Liver (tissue), 9 donors: ENCODE measurements around the gene C6orf132. TPM values are rescaled to one million over a fixed set of nuclear protein-coding genes. Genes with fewer than 3 reads are reported as not detected.
A peak's percentile ranks its signal among the peaks of the same experiment; 100 is the strongest.

Source experiments
- DNase-seq: peaks from one replicate; pipeline ENCODE4 v3.0.0-alpha.2; 2017; ENCODE audit warnings: low spot score
- H3K27ac ChIP-seq, 2 donors: one replicate each; pipeline ENCODE4 v1.7.0; 2013; ENCODE audit warnings: inconsistent platforms in 2 of 2, low read length in 2 of 2, control low read depth in 1 of 2, low read depth in 1 of 2, mild to moderate bottlenecking in 1 of 2
- H3K27me3 ChIP-seq, 4 donors: one replicate each; pipeline versions ENCODE4 v1.6.1 to v1.7.0; 2013; ENCODE audit warnings: low read length in 3 of 4, inconsistent platforms in 1 of 4, mild to moderate bottlenecking in 1 of 4, moderate library complexity in 1 of 4; ENCODE audit not compliant: control insufficient read depth in 4 of 4, insufficient read depth in 4 of 4
- H3K36me3 ChIP-seq, 4 donors: one replicate each; pipeline versions ENCODE4 v1.6.1 to v1.7.0; 2013; ENCODE audit warnings: low read length in 3 of 4, mild to moderate bottlenecking in 3 of 4, low read depth in 1 of 4, moderate library complexity in 1 of 4; ENCODE audit not compliant: control insufficient read depth in 4 of 4, insufficient read depth in 3 of 4
- H3K4me1 ChIP-seq, 4 donors: one replicate each; pipeline versions ENCODE4 v1.6.1 to v1.7.0; 2013; ENCODE audit warnings: low read length in 3 of 4, mild to moderate bottlenecking in 3 of 4, moderate library complexity in 1 of 4; ENCODE audit not compliant: control insufficient read depth in 4 of 4, insufficient read depth in 4 of 4
- H3K4me3 ChIP-seq, 3 donors: one replicate each; pipeline versions ENCODE4 v1.6.1 to v1.7.0; 2013; ENCODE audit warnings: low read length in 3 of 3, control low read depth in 1 of 3, low read depth in 1 of 3, mild to moderate bottlenecking in 1 of 3
- H3K9ac ChIP-seq, 2 donors: one replicate each; pipeline ENCODE4 v1.7.0; 2013; ENCODE audit warnings: low read length in 2 of 2, mild to moderate bottlenecking in 2 of 2, moderate library complexity in 2 of 2, control low read depth in 1 of 2, low read depth in 1 of 2
- H3K9me3 ChIP-seq, 4 donors: one replicate each; pipeline versions ENCODE4 v1.6.1 to v1.7.0; 2013; ENCODE audit warnings: low read length in 3 of 4; ENCODE audit not compliant: control insufficient read depth in 4 of 4
- ATF3 ChIP-seq: IDR thresholded peaks from 2 replicates; pipeline ENCODE4 v1.6.1; 2016; ENCODE audit warnings: antibody characterized with exemption
- EGR1 ChIP-seq, 2 donors: IDR thresholded peaks; 2 replicates each; pipeline ENCODE4 v1.6.1; 2016 to 2018; ENCODE audit warnings: antibody characterized with exemption in 2 of 2, low read depth in 2 of 2
- FOXA1 ChIP-seq: IDR thresholded peaks from 2 replicates; pipeline ENCODE4 v1.6.1; 2016; ENCODE audit warnings: antibody characterized with exemption
- FOXA2 ChIP-seq: IDR thresholded peaks from 2 replicates; pipeline ENCODE4 v1.6.1; 2016; ENCODE audit warnings: antibody characterized with exemption
- GABPA ChIP-seq, 2 donors: IDR thresholded peaks in 1 of 2; conservative IDR thresholded peaks in 1 of 2; 2 replicates each; pipeline ENCODE4 v1.6.1; 2016; ENCODE audit warnings: antibody characterized with exemption in 2 of 2, mild to moderate bottlenecking in 1 of 2, moderate library complexity in 1 of 2
- HNF4A ChIP-seq, 2 donors: conservative IDR thresholded peaks; 2 replicates each; pipeline ENCODE4 v1.6.1; 2016; ENCODE audit warnings: antibody characterized with exemption in 2 of 2, mild to moderate bottlenecking in 2 of 2
- JUND ChIP-seq, 2 donors: IDR thresholded peaks; 2 replicates each; pipeline ENCODE4 v1.6.1; 2016; ENCODE audit warnings: antibody characterized with exemption in 2 of 2
- MAX ChIP-seq: IDR thresholded peaks from 2 replicates; pipeline ENCODE4 v1.6.1; 2016; ENCODE audit warnings: antibody characterized with exemption
- NR2F2 ChIP-seq: IDR thresholded peaks from 2 replicates; pipeline ENCODE4 v1.6.1; 2016; ENCODE audit warnings: antibody characterized with exemption
- RAD21 ChIP-seq, 2 donors: IDR thresholded peaks; 2 replicates each; pipeline ENCODE4 v1.6.1; 2016; ENCODE audit warnings: antibody characterized with exemption in 2 of 2, mild to moderate bottlenecking in 2 of 2
- RXRA ChIP-seq, 2 donors: IDR thresholded peaks; 2 replicates each; pipeline ENCODE4 v1.6.1; 2017 to 2018; ENCODE audit warnings: antibody characterized with exemption in 2 of 2, mild to moderate bottlenecking in 1 of 2
- SP1 ChIP-seq: IDR thresholded peaks from 2 replicates; pipeline ENCODE4 v1.6.1; 2018; ENCODE audit warnings: antibody characterized with exemption, mild to moderate bottlenecking
- TAF1 ChIP-seq: conservative IDR thresholded peaks from 2 replicates; pipeline ENCODE4 v1.6.1; 2016; ENCODE audit warnings: antibody characterized with exemption, mild to moderate bottlenecking
- WGBS: extraction: QIAGEN DNeasy Blood & Tissue Kit; methylation state at CpG from one replicate; pipeline ENCODE4 v1.1.7; 2013; 5-methylcytosine and 5-hydroxymethylcytosine counted together
- polyA plus RNA-seq, 2 donors: library from polyadenylated mRNA; stranded (reverse) in 1 of 2; unstranded in 1 of 2; fragments of 200-250 nt in 1 of 2; fragments of >200 nt in 1 of 2; fragmentation: Nextera tagmentation in 1 of 2; extraction: Ambion mirVana in 1 of 2; gene quantifications; one replicate each; pipeline versions ENCODE4 v1.2.1 to v1.2.3, GENCODE V29; 2013 to 2015
- total RNA-seq, 2 donors: library from RNA; depleted of rRNA; stranded (reverse); fragments of >200 nt; gene quantifications; one replicate each; pipeline ENCODE4 v1.2.3, GENCODE V29; 2014
- TF ChIP-seq, protein P1 (sequence below): IDR thresholded peaks from 2 replicates; pipeline ENCODE4 v1.6.1; 2016; ENCODE audit warnings: antibody characterized with exemption, mild to moderate bottlenecking
- donor health status: healthy.
- donor health status: healthy.
- donor health status: healthy.
- donor health status: healthy.
- donor health status: healthy.

Gene C6orf132
- total and polyA plus RNA-seq, 4 donors = 0.07 to 0.25 (median 0.24) TPM; not detected in 1

DNA sequence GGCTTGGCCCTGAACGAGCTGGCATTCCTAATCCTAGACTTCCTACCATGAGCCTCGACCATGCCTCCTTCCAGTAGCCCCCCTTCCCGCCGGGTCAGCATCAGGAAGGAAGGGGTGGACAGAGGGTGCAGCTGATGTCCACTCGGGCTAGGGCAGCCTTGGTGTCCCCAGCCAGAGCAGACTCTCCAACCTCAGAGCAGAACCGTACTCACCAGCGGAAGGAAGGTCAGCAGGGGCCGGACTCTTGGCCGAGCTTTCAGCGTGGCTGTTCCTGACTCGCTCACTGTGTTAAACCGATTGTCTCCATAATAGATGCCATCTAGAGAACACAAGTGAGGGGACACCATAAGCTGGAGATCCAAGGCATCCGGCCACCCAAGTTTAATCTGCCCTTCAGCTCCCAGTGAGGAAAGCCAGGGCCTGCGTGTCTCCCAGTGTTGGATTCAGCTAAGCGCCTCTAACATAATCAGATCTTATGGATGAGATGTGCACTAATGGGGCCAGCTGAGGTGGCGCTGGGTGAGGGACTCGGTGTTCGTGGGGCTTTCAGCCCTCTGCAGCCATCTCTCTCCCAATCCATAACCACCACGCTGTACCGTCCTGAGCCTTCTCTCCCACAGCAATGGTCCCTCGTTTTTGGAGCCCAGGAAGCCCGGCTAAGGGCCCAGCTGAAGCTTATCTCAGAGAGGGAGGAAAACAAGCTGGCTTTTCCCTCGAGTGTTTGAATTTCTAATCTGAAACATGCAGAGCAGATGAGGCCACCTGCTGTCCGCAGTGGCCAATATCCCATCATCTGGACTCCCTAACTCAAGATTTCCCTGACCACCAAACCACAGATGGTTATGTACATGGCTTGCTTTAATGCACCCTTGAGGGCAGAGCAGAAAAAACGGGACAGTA is 13.7 kb downstream of the C6orf132 start:
- no peak for TF ChIP-seq ATF3
- no peak for TF ChIP-seq FOXA2
- TF ChIP-seq EGR1 (IDR thresholded peaks at IDR 0.05; ENCODE audit: low read depth in 2 of 2) = no peak
- TF ChIP-seq GABPA (IDR thresholded peaks at IDR 0.05 in 1 of 2, conservative IDR thresholded peaks at IDR 0.05 in 1 of 2) = no peak
- no peak for TF ChIP-seq JUND (IDR thresholded peaks at IDR 0.05)
- TF ChIP-seq, protein P1, sequence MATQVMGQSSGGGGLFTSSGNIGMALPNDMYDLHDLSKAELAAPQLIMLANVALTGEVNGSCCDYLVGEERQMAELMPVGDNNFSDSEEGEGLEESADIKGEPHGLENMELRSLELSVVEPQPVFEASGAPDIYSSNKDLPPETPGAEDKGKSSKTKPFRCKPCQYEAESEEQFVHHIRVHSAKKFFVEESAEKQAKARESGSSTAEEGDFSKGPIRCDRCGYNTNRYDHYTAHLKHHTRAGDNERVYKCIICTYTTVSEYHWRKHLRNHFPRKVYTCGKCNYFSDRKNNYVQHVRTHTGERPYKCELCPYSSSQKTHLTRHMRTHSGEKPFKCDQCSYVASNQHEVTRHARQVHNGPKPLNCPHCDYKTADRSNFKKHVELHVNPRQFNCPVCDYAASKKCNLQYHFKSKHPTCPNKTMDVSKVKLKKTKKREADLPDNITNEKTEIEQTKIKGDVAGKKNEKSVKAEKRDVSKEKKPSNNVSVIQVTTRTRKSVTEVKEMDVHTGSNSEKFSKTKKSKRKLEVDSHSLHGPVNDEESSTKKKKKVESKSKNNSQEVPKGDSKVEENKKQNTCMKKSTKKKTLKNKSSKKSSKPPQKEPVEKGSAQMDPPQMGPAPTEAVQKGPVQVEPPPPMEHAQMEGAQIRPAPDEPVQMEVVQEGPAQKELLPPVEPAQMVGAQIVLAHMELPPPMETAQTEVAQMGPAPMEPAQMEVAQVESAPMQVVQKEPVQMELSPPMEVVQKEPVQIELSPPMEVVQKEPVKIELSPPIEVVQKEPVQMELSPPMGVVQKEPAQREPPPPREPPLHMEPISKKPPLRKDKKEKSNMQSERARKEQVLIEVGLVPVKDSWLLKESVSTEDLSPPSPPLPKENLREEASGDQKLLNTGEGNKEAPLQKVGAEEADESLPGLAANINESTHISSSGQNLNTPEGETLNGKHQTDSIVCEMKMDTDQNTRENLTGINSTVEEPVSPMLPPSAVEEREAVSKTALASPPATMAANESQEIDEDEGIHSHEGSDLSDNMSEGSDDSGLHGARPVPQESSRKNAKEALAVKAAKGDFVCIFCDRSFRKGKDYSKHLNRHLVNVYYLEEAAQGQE = no peak
- peak; percentile 79 for TF ChIP-seq NR2F2
- TF ChIP-seq SP1 = no peak
- no peak for TF ChIP-seq RXRA (IDR thresholded peaks at IDR 0.05)
- TF ChIP-seq MAX = no peak
- TF ChIP-seq FOXA1 = no peak
- TF ChIP-seq RAD21 (IDR thresholded peaks at IDR 0.05) = peak in 1 of 2 donors; percentile 18
- Histone ChIP-seq H3K36me3 (no peaks in the 10 kb centered on the region), H3K4me1 (no peaks in the 10 kb centered on the region), H3K9ac (no peak overlapping the region), H3K4me3 (no peak overlapping the region), H3K27me3 (no peaks in the 10 kb centered on the region), H3K27ac (no peak overlapping the region), H3K9me3 (no peaks in the 10 kb centered on the region)
- 75% methylated on average over 25 of the region's 25 CpGs for WGBS
- no peak for DNase-seq

DNA sequence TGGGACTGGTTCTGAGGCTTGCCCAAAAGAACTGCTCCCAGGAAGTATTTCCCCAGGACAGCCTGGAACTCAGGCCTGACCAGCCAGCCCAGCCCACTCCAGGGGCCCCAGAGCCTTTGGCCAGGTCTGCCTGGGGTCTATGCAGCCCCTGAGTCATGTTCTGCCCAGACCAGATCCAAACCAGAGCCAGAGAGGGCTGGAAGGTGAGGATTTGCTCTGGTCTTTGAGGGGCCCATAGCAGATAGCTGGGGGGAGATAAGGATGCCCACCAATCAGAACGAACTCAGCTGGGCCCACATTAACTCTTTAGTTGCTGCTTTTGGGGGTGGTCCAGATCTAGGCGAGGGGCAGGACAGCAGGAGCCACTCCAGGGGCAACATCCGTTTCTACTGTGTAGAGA is 16.8 kb downstream of the C6orf132 start:
- no peak overlapping the region for H3K9ac ChIP-seq
- H3K9me3 ChIP-seq = no peaks in the 10 kb centered on the region
- H3K4me3 ChIP-seq = no peak overlapping the region
- DNase-seq = no peak
- no peak overlapping the region for H3K27ac ChIP-seq
- H3K36me3 ChIP-seq = no peaks in the 10 kb centered on the region
- TF ChIP-seq TAF1 = no peak
- no peak for TF ChIP-seq ATF3
- TF ChIP-seq HNF4A (conservative IDR thresholded peaks at IDR 0.05) = no peak
- TF ChIP-seq EGR1 (IDR thresholded peaks at IDR 0.05; ENCODE audit: low read depth in 2 of 2) = no peak
- no peaks in the 10 kb centered on the region for H3K27me3 ChIP-seq
- H3K4me1 ChIP-seq = no peaks in the 10 kb centered on the region
- WGBS = 76% methylated on average over 3 of the region's 3 CpGs
